Measurements from ENCODE around the gene SH3BGRL3.
"Not testable (repeated sequence)": the region's sequence is repeated elsewhere in the genome, so short reads cannot be mapped to it uniquely, and the experiment has no call there.

The SH3BGRL3 gene

GRCh38 chr1:26302733-26303405, 23.0 kb downstream of the SH3BGRL3 start:
- Histone ChIP-seq H3K56ac (ENCODE audit: low read length) (peak overlapping the region; percentile 42), H3K27ac (ENCODE audit: low read depth, low read length) (peak overlapping the region; percentile 63), H2BK120ac (ENCODE audit: low read depth, low read length) (no peak overlapping the region), H3K36me3 (ENCODE audit: control insufficient read depth, insufficient read depth, low read length) (no peaks in the 10 kb centered on the region), H3K4me3 (ENCODE audit: low read length) (no peak overlapping the region), H3K4me2 (ENCODE audit: low read length) (no peak overlapping the region), H3K4ac (ENCODE audit: low read depth, low read length) (no peak overlapping the region), H2BK15ac (replicated peaks; ENCODE audit: low read depth) (no peak overlapping the region), H4K5ac (ENCODE audit: low read length) (no peak overlapping the region), H3K9ac (ENCODE audit: low read length) (no peak overlapping the region), H3K18ac (ENCODE audit: low read length) (no peak overlapping the region), H3K4me1 (ENCODE audit: control insufficient read depth, low read depth, low read length) (peaks cover 7% of the 10 kb centered on the region), H3K27me3 (ENCODE audit: insufficient read depth, low read length, poor library complexity) (no peaks in the 10 kb centered on the region), H2AK5ac (ENCODE audit: low read length) (no peak overlapping the region), H3K79me2 (ENCODE audit: control insufficient read depth, insufficient read depth, low read length) (no peaks in the 10 kb centered on the region), H3K79me1 (ENCODE audit: low read length) (peaks cover 1% of the 10 kb centered on the region), H3K23ac (ENCODE audit: low read length) (no peak overlapping the region), H2BK5ac (ENCODE audit: low read length) (no peak overlapping the region), H4K8ac (ENCODE audit: low read depth, low read length) (no peak overlapping the region)
- DNase-seq, result peak; percentile 82
- no CpG with 5 or more reads among the region's 8 CpGs for WGBS (ENCODE audit: extremely low coverage, insufficient coverage, low lambda C conversion rate)

- peak overlapping the region; percentile 91 for H3K9ac ChIP-seq (ENCODE audit: low read length)
- H3K4me1 ChIP-seq (ENCODE audit: control insufficient read depth, low read depth, low read length), result peaks cover 7% of the 10 kb centered on the region
- no peak overlapping the region for H2BK120ac ChIP-seq (ENCODE audit: low read depth, low read length)
- H3K4me3 ChIP-seq (ENCODE audit: low read length), result peak overlapping the region; percentile 96
- H3K27me3 ChIP-seq (ENCODE audit: insufficient read depth, low read length, poor library complexity), result no peaks in the 10 kb centered on the region
- no peak overlapping the region for H4K5ac ChIP-seq (ENCODE audit: low read length)
- H3K56ac ChIP-seq (ENCODE audit: low read length), result peak overlapping the region; percentile 94
- no peaks in the 10 kb centered on the region for H3K79me2 ChIP-seq (ENCODE audit: control insufficient read depth, insufficient read depth, low read length)
- H2AK5ac ChIP-seq (ENCODE audit: low read length), result no peak overlapping the region
- H3K18ac ChIP-seq (ENCODE audit: low read length), result no peak overlapping the region
- no peak overlapping the region for H4K8ac ChIP-seq (ENCODE audit: low read depth, low read length)
- H2BK5ac ChIP-seq (ENCODE audit: low read length), result no peak overlapping the region
- H3K27ac ChIP-seq (ENCODE audit: low read depth, low read length), result no peak overlapping the region
- H3K23ac ChIP-seq (ENCODE audit: low read length), result no peak overlapping the region
- H3K4ac ChIP-seq (ENCODE audit: low read depth, low read length), result no peak overlapping the region
- H2BK15ac ChIP-seq (replicated peaks; ENCODE audit: low read depth), result no peak overlapping the region
- peak; percentile 51 for DNase-seq
- WGBS (ENCODE audit: extremely low coverage, insufficient coverage, low lambda C conversion rate), result 100% methylated on average over 1 of the region's 8 CpGs
- peaks cover 1% of the 10 kb centered on the region for H3K79me1 ChIP-seq (ENCODE audit: low read length)
- peak overlapping the region; percentile 79 for H3K4me2 ChIP-seq (ENCODE audit: low read length)
- H3K36me3 ChIP-seq (ENCODE audit: control insufficient read depth, insufficient read depth, low read length), result no peaks in the 10 kb centered on the region
Measured at GRCh38 chr1:26305667-26306289, 25.9 kb downstream of the SH3BGRL3 start.

- Histone ChIP-seq H3K4ac (ENCODE audit: low read depth, low read length) (no peak within 1 kb of the TSS), H2BK5ac (ENCODE audit: low read length) (no peak within 1 kb of the TSS), H3K4me1 (ENCODE audit: control insufficient read depth, low read depth, low read length) (peaks cover 7% of the 10 kb centered on the region), H3K79me2 (ENCODE audit: control insufficient read depth, insufficient read depth, low read length) (no peaks in the 10 kb centered on the region), H3K36me3 (ENCODE audit: control insufficient read depth, insufficient read depth, low read length) (no peaks in the 10 kb centered on the region), H3K27ac (ENCODE audit: low read depth, low read length) (no peak within 1 kb of the TSS), H3K9ac (ENCODE audit: low read length) (peak within 1 kb of the TSS; percentile 91), H2AK5ac (ENCODE audit: low read length) (no peak within 1 kb of the TSS), H3K4me2 (ENCODE audit: low read length) (peak within 1 kb of the TSS; percentile 93), H4K5ac (ENCODE audit: low read length) (peak within 1 kb of the TSS; percentile 93), H3K79me1 (ENCODE audit: low read length) (peaks cover 1% of the 10 kb centered on the region), H3K18ac (ENCODE audit: low read length) (no peak within 1 kb of the TSS), H2BK15ac (replicated peaks; ENCODE audit: low read depth) (no peak within 1 kb of the TSS), H2BK120ac (ENCODE audit: low read depth, low read length) (no peak within 1 kb of the TSS), H3K27me3 (ENCODE audit: insufficient read depth, low read length, poor library complexity) (no peaks in the 10 kb centered on the region), H3K23ac (ENCODE audit: low read length) (no peak within 1 kb of the TSS), H3K56ac (ENCODE audit: low read length) (peak within 1 kb of the TSS; percentile 94), H3K4me3 (ENCODE audit: low read length) (peak within 1 kb of the TSS; percentile 96), H4K8ac (ENCODE audit: low read depth, low read length) (no peak within 1 kb of the TSS)
- WGBS (ENCODE audit: extremely low coverage, insufficient coverage, low lambda C conversion rate), result no CpG with 5 or more reads among the region's 51 CpGs
- DNase-seq, result peak; percentile 99
Measured at GRCh38 chr1:26306290-26307229, 26.7 kb downstream of the SH3BGRL3 start, which contains the start of gene UBXN11. TSS of gene UBXN11 (minus strand) at chr1:26306636. CDS start at chr1:26302883, 3,753 bp downstream.

GRCh38 chr1:26307363-26307781, 27.5 kb downstream of the SH3BGRL3 start:
- H3K56ac ChIP-seq (ENCODE audit: low read length), result peak overlapping the region; percentile 84
- no peak overlapping the region for H3K4me2 ChIP-seq (ENCODE audit: low read length)
- no peaks in the 10 kb centered on the region for H3K36me3 ChIP-seq (ENCODE audit: control insufficient read depth, insufficient read depth, low read length)
- no peak overlapping the region for H3K18ac ChIP-seq (ENCODE audit: low read length)
- no peak overlapping the region for H3K23ac ChIP-seq (ENCODE audit: low read length)
- H3K79me2 ChIP-seq (ENCODE audit: control insufficient read depth, insufficient read depth, low read length), result no peaks in the 10 kb centered on the region
- H2BK5ac ChIP-seq (ENCODE audit: low read length), result no peak overlapping the region
- H2BK15ac ChIP-seq (replicated peaks; ENCODE audit: low read depth), result no peak overlapping the region
- peaks cover 1% of the 10 kb centered on the region for H3K79me1 ChIP-seq (ENCODE audit: low read length)
- no peak overlapping the region for H2AK5ac ChIP-seq (ENCODE audit: low read length)
- no CpG with 5 or more reads among the region's 6 CpGs for WGBS (ENCODE audit: extremely low coverage, insufficient coverage, low lambda C conversion rate)
- no peak overlapping the region for H2BK120ac ChIP-seq (ENCODE audit: low read depth, low read length)
- H3K4me3 ChIP-seq (ENCODE audit: low read length), result no peak overlapping the region
- H4K5ac ChIP-seq (ENCODE audit: low read length), result no peak overlapping the region
- no peaks in the 10 kb centered on the region for H3K27me3 ChIP-seq (ENCODE audit: insufficient read depth, low read length, poor library complexity)
- peak overlapping the region; percentile 87 for H3K9ac ChIP-seq (ENCODE audit: low read length)
- peaks cover 7% of the 10 kb centered on the region for H3K4me1 ChIP-seq (ENCODE audit: control insufficient read depth, low read depth, low read length)
- H3K27ac ChIP-seq (ENCODE audit: low read depth, low read length), result no peak overlapping the region
- DNase-seq, result no peak
- no peak overlapping the region for H3K4ac ChIP-seq (ENCODE audit: low read depth, low read length)
- no peak overlapping the region for H4K8ac ChIP-seq (ENCODE audit: low read depth, low read length)

GRCh38 chr1:26307966-26308899, 28.3 kb downstream of the SH3BGRL3 start:
- not testable (repeated sequence) for H4K8ac ChIP-seq (ENCODE audit: low read depth, low read length); H3K36me3 ChIP-seq (ENCODE audit: control insufficient read depth, insufficient read depth, low read length); DNase-seq; H3K18ac ChIP-seq (ENCODE audit: low read length); H3K27ac ChIP-seq (ENCODE audit: low read depth, low read length); H3K23ac ChIP-seq (ENCODE audit: low read length); H2BK15ac ChIP-seq (replicated peaks; ENCODE audit: low read depth); H2BK120ac ChIP-seq (ENCODE audit: low read depth, low read length); H2AK5ac ChIP-seq (ENCODE audit: low read length); H3K27me3 ChIP-seq (ENCODE audit: insufficient read depth, low read length, poor library complexity); H3K4me2 ChIP-seq (ENCODE audit: low read length); H3K4me3 ChIP-seq (ENCODE audit: low read length); H3K9ac ChIP-seq (ENCODE audit: low read length); H3K79me2 ChIP-seq (ENCODE audit: control insufficient read depth, insufficient read depth, low read length); H3K4ac ChIP-seq (ENCODE audit: low read depth, low read length); H3K79me1 ChIP-seq (ENCODE audit: low read length); H4K5ac ChIP-seq (ENCODE audit: low read length); H3K4me1 ChIP-seq (ENCODE audit: control insufficient read depth, low read depth, low read length); H2BK5ac ChIP-seq (ENCODE audit: low read length)
- WGBS (ENCODE audit: extremely low coverage, insufficient coverage, low lambda C conversion rate), result no CpG with 5 or more reads among the region's 21 CpGs
- peak overlapping the region; percentile 2 for H3K56ac ChIP-seq (ENCODE audit: low read length)

Measured in mesendoderm (in vitro differentiated cells).